Dedifferentiated amniotic fluid mesenchymal stem cell (primary cell): Measurements from ENCODE around the gene LIN7A.
"Not testable (repeated sequence)": the region's sequence is repeated elsewhere in the genome, so short reads cannot be mapped to it uniquely, and the experiment has no call there.

Experiments used
- DNase-seq: peaks from one replicate; pipeline ENCODE4 v3.0.0-alpha.2; 2016; ENCODE audit errors: extremely low spot score

Gene LIN7A

GRCh38 chr12:80810874-80811273 is 126.9 kb downstream of the LIN7A start:
- no peak for DNase-seq

DNA sequence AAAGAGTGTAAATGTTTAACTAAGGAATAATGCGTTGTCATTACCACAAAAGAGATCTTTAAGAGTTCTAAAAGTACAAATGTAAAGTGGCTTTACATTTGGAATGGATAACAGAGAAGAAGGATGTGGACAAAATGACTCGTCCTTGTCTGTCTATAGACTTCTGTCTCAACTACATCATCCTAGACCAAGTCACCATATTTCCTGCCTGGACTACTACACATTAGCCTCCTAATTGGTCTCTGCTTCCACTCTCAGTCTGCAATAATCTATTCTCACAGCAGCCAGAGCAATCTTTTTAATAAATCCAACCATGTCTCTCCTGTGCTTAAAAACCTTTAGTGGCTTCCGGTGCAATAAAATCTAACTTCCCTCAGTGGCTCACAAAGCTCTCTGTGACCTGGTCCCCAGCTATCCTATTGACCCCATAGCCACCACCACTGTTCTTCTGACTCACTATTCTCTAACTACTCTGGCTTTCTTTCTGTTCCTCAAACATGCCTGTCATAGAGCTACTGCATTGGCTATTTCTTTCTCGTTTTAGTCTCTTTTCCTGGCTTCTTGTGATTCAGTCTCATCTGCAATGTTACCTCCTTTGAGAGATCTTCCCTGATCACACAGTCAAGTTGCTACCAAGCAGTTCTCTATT is 130.0 kb downstream of the LIN7A start:
- DNase-seq, result no peak

DNA sequence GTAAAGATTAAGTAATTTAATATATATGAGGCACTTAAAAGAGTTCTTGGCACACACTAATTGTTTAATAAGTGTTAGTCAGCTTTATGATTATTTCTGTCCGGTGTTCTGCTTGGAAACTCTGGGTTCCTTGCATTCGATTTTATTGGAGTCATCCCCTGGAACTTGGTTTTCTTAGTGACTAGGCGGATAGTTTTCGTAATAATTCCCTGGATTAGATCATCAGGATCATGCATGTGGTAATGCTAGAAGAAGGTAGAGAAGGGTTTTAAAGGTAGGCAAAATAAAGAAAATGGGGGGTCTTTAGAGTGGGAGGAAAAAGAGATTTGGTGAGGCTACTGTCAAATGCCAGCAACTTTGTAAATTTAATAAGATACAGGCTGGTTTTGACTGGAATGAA is 132.6 kb downstream of the LIN7A start:
- DNase-seq, result no peak

- no peak for DNase-seq
These were observed 134.9 kb downstream of the LIN7A start for GRCh38 chr12:80802652-80803400.

GRCh38 chr12:80798281-80798680 is 139.5 kb downstream of the LIN7A start:
- no peak for DNase-seq

DNA sequence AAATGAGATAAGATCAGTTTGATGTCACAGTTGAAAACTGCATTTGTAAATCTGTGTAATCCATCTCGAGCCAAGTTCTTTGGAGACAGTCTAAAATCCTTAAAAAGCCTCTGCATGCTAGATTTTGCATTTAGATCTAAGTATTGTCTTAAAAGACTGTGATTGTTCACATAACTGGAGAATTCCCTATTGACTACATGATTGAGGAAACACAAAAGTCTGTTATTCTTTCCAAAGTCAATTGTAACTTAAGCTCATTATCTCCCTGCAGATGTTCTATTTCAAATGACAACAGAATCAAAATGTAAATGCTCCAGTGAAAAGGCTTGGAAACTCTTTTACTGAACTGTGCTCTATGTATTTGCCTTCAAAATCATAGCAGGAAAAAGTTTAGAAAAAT is 143.2 kb downstream of the LIN7A start:
- peak; percentile 27 for DNase-seq

- DNase-seq, result no peak
These were observed 144.9 kb downstream of the LIN7A start for GRCh38 chr12:80792861-80793260.

- DNase-seq, result no peak
These were observed 145.9 kb downstream of the LIN7A start for GRCh38 chr12:80791863-80792262.

- not testable (repeated sequence) for DNase-seq
These were observed 149.3 kb downstream of the LIN7A start for GRCh38 chr12:80788407-80788806.

- not testable (repeated sequence) for DNase-seq
These were observed 154.7 kb downstream of the LIN7A start for GRCh38 chr12:80782963-80783470.

DNA sequence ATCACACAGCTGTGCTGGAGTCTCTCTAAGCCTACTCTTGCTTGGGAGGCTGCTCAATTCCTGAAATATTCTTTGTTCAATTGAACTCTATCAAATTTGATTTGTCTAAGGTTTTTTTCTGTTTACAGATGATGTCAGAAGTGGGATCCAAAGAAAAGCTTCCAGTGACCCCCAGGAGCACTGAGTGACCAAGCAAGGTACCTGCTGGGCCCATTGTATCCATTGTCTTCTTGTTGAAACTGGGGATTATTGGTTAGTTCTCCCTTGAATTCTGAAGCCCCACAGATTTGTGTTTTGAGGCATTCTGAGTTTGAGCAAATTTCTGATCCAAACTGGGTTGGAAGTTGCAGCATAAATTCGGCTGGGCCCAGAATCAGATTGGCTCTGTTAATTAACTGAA is 156.4 kb downstream of the LIN7A start:
- no peak for DNase-seq

GRCh38 chr12:80780746-80781145 is 157.0 kb downstream of the LIN7A start:
- DNase-seq, result no peak

DNA sequence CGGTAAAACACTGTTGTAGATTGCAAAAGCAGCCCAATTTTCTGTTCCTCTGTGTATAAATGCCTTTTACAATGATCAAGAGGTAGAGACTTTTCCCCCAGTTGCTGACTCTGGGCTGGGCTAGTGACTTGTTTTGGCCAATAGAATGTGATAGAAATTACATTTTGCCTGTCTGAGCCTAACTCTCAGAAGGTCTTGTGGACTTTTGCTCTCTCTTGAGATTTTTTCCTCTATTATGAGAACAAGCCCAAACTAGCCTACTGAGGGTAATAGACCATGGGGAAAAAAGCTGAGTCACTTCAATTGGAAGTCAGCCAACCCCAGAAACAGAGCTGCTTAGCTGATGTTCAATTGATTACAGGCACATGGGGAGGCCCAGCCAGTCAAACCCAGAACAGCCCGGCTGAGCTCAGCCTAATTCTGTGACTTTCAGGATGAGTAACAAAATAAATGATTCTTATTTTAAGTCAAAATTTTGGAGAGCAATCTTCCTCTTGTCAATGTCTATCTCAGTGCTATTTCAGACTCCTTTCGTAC is 159.7 kb downstream of the LIN7A start:
- peak; percentile 92 for DNase-seq

DNA sequence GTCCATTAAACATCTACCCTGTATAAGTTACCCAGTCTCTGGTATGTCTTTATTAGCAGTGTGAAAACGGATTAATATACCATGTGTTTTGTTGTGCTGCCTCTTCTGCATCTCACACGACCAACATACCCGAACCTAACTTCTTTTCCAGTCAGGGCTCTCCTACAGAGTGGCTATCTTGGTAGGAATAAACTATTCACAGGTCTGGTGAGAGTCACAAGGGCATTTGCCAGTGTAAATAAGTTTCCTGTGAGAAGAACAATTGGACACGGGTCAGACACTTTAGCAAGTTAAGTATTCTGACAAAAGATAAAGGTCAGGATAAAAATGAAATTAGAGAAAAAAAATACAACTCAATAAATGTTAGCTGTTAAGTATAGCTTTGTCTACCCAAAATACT is 160.1 kb downstream of the LIN7A start:
- no peak for DNase-seq

DNA sequence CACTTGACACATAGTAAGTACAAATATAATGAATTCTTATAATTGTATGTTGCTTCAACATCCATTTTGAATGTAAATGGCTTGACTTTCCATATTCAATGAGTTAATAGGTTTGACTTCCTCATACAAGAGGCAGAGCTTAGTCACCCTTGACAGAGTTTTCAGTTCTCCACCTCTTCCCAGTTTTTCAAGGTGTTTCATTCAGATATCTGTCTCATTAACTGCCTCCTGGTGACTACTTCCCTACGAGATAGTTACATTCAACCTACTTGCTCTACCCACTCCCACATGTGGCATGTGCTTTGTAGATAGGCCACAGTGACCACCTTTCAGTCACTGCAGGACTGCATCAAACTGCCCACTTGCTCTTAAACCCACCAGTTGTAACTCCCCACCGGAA is 161.0 kb downstream of the LIN7A start:
- DNase-seq, result no peak

DNA sequence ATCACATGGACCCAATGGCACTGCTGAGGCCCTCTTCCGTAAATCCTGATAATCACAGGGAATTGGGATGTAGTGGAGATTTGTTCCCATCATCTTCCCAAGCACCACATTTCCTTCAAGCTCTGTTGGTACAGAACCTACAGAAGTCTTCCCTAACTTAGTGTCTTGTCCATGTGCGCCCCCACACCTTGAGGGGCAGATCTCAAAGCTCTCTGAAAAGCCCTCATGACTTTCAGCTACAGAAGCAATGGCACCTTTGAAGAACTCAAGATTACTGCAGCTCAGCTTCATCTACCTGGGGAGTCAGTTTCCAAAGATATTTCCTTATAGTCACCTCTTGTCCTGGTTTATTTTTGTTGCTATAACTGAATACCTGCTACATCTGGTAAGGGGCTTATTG is 166.8 kb downstream of the LIN7A start:
- DNase-seq, result no peak

DNA sequence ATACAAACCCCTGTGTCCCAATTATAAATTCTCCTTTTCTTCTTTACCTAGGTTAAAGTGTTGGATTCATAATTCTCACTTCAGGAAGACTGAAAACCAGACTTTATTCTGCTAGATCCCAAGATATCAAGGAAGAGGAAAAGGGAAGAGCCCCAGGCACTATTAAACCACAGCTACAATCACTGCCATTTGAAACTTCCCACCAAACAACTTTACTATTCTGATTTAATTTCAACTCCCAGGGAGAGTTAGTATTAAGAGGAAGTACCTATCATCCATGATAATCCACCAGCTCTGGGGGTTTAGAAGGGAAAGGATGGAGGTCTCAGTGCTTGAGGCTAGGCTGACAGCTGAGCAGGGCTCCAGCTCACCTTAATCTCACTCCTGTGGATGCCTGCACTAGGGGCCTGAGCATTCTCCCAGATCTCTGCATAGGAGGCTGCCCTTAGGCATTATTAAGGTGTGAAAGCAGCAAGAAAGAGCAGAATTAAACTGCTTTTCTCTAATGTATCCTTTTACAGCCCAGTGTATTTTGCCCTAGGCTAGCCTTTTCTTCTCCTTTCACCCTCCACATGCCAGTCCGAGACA is 168.1 kb downstream of the LIN7A start:
- DNase-seq, result no peak

DNA sequence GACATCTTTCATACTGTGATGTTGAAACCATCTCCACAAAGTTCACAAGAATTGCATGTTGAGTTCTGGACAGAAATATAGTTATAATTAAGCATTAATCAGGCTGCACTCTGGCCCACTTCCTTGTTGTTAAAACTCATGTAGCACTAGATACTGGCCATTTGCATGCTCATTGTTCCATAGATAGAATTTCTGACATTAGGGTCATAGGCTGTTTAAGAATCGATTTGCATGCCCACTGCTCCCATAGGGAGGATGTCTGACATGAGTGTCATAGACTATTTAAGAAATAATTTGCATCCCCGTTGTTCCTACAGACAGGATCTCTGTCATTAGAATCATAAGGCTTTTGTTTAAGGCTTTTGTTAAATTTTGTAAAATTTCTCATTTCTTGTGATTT is 170.8 kb downstream of the LIN7A start:
- no peak for DNase-seq

DNA sequence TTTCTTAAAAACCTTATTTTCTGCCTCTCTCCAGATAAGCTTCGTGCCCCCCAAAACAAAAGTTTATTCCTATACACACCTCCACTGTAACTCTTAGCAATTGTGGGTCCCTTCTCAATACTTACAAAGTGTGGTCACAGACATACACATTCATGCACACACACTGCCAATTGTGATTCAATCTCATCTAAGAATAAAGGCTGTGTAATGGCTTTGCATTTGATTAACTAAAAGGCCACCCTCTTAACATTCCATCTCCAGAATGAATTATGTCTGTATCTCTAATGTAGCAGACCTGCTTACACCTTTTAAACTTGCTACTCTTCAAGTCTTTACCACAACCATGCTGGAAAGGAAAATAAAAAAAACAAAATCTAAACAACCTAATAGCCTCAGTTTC is 171.5 kb downstream of the LIN7A start:
- no peak for DNase-seq

DNA sequence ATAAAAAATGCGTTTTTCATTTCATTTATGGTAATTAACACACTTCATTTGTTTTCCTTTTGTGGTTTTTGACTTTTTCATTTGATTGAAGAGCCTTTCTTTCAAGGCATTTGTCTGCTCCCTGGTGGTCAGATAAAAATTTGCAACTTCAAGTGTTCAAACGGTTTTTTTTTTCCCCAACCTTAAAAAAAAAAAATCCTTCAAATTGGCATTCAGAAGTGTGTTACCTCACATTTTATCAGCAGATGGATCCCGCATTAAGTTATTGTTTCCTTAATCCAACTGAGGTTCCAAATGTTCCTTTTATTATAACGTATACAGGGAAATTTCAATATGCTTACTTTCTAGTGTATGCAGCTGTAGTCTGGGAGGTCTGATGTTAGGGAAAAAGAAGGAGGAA is 173.9 kb downstream of the LIN7A start:
- DNase-seq, result peak; percentile 62

DNA sequence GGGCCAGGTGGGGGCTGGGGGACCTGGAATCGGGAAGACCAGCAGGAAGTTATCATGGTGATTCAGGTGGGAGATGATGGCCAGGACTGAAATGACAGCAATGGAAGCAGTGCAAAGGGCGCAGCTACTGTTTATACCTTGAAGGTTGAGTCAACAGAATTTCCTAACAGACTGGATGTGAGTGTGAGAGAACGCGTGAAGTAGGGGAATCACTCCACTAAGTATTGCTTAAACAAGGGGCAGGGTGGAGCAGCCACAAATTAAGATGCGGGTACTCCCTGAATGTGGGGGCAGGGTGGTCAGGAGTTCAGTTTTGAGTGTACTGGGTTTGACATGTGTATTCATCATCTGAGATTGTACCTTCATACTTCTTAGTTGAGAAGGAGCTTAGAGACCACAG is 175.9 kb downstream of the LIN7A start:
- DNase-seq, result no peak

DNA sequence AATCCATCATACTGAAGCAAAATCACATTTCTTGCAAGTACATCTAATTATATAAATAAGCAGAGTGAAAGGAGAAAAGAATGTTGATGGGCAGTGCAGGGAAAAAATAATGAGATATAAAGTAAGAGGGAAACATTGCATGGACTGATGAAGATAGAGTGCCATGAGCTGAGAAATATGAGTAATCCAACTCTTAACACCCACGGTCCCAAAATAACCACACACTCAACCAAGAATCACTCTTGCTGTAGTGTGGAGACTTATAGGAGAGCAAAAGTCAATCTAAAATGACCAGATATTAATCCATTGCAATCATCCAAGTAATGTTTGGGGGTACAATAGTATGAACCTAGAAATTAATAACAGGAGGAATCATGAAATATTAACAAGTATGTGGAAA is 180.9 kb downstream of the LIN7A start:
- DNase-seq, result no peak

DNA sequence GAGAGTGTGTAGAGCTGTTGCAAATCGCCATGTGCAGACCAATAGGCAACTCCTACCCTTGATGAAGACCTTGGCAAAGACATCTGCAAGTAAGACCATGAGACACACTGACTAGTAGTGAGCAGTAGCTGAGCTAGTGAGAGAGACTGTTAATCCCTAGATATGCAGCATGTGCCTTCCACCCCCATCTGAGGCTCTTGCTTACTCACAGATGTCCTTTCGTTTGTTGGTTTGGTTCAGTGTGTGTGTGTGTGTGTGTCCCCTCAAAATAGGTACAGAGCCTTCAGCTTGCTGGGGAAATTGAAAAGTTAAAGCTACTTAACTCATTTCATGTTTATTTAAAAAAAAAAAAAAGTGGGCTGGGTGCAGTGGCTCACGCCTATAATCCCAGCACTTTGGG is 183.5 kb downstream of the LIN7A start:
- no peak for DNase-seq
